HG03457 (cell line): ENCODE measurements around the gene RCN1.
A peak's percentile ranks its signal among the peaks of the same experiment; 100 is the strongest.

Source experiments
- ATAC-seq: cut with Tn5 transposase; IDR thresholded peaks from one replicate; pipeline ENCODE4 v1.9.1; 2021; ENCODE audit warnings: moderate number of reproducible peaks; ENCODE audit not compliant: unreplicated experiment

The RCN1 gene

GRCh38 chr11:32151027-32151426, 60.2 kb downstream of the RCN1 start:
- ATAC-seq: no peak

DNA sequence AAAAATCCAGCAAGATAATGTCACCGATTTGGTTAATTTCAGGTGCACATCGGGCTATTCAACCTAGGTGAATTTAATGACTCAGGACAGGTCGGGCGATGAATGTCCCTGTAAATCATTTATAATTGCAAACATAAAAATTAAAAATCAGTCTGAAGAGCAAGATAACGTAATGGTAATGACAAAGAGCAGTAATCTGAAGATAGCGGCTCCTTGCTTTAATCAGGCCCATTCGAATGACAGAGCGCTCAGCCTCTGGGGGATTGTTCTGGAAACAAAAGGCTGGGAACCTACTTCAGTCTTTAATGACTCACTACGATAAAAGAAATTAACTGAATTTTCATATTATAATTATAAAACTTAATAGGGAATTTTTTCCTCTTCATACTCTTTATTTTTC, 61.3 kb downstream of the RCN1 start:
- no peak for ATAC-seq

GRCh38 chr11:32152821-32153220, 61.9 kb downstream of the RCN1 start:
- no peak for ATAC-seq

DNA sequence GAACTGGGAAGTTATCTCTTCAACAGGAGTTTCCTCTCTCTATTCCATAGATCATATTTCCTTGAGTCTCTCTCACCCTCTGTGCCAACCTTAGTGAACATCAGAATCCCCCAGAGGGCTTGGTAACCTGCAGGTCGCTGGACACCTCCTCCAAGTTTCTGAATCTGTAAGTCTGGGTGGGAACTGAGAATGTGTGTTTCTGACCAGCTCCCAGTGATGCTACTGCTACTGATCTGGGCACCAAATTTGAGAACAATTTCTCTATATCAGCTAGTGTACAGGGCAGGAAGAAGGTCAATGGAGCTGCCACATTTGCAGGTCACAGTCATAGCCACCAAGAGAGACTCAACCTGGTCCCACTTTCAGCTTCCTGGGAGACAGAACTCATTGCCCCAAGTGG, 62.9 kb downstream of the RCN1 start:
- ATAC-seq: peak; percentile 38

DNA sequence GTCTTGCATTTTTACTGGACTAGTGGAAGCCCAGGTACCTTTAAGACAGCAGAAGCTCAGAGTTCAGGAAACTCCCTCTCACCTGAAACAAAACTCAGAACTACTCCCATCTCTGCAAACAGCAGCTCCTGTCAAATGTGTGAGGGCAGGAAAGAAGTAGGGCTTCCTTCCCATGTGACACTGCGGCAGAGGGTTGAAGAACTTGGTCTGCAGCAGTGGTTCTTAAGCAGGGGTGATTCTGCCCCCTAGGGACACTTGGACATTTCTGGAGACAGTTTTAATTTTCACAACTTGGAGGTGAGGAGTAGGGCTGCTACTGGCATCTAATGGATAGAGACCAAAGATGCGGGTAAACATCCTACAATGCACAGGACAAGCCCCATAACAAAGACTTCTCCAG, 63.4 kb downstream of the RCN1 start:
- peak; percentile 34 for ATAC-seq
